ENCODE data around the gene STX18.
"Not testable (repeated sequence)": the region's sequence is repeated elsewhere in the genome, so short reads cannot be mapped to it uniquely, and the experiment has no call there.

STX18 gene

GRCh38 chr4:4506961-4507360, 34.9 kb downstream of the STX18 start:
- no peak for DNase-seq

- DNase-seq = not testable (repeated sequence)
These were observed 36.6 kb downstream of the STX18 start for GRCh38 chr4:4505211-4505610.

- no peak for DNase-seq
These were observed 37.1 kb downstream of the STX18 start for GRCh38 chr4:4504783-4505182.

- no peak for DNase-seq
These were observed 39.0 kb downstream of the STX18 start for GRCh38 chr4:4502694-4503311.

GRCh38 chr4:4501679-4502078, 40.2 kb downstream of the STX18 start:
- DNase-seq = no peak

- no peak for DNase-seq
These were observed 42.3 kb downstream of the STX18 start for GRCh38 chr4:4499438-4500123.

- DNase-seq = no peak
These were observed 45.1 kb downstream of the STX18 start for GRCh38 chr4:4496592-4497372.

- no peak for DNase-seq
These were observed 47.0 kb downstream of the STX18 start for GRCh38 chr4:4494882-4495281.

GRCh38 chr4:4492161-4492847, 49.5 kb downstream of the STX18 start:
- no peak for DNase-seq

- no peak for DNase-seq
These were observed 50.4 kb downstream of the STX18 start for GRCh38 chr4:4491396-4491893.

GRCh38 chr4:4490816-4491215, 51.0 kb downstream of the STX18 start:
- DNase-seq = no peak

GRCh38 chr4:4490041-4490440, 51.8 kb downstream of the STX18 start:
- no peak for DNase-seq

- peak; percentile 31 to 65 for DNase-seq
These were observed 53.1 kb downstream of the STX18 start for GRCh38 chr4:4488405-4489404.

- no peak for DNase-seq
These were observed 54.9 kb downstream of the STX18 start for GRCh38 chr4:4486969-4487368.

GRCh38 chr4:4485806-4486205, 56.0 kb downstream of the STX18 start:
- no peak for DNase-seq

GRCh38 chr4:4481399-4481994, 60.4 kb downstream of the STX18 start:
- no peak for DNase-seq

- DNase-seq = peak in 1 of 2 experiments; percentile 44
These were observed 61.0 kb downstream of the STX18 start for GRCh38 chr4:4480685-4481398.

- DNase-seq = no peak
These were observed 61.6 kb downstream of the STX18 start for GRCh38 chr4:4480205-4480604.

GRCh38 chr4:4479366-4479765, 62.5 kb downstream of the STX18 start:
- no peak for DNase-seq

GRCh38 chr4:4477796-4478195, 64.1 kb downstream of the STX18 start:
- DNase-seq = no peak

- DNase-seq = no peak
These were observed 64.5 kb downstream of the STX18 start for GRCh38 chr4:4477391-4477790.
